NCI-H1930 (cell line): ENCODE results near the gene DDX56.

Experiments
- DNase-seq, 2 experiments: peaks; one replicate each; lab custom pipeline; 2025; lab: John Stamatoyannopoulos, UW

DDX56 gene, protein sequence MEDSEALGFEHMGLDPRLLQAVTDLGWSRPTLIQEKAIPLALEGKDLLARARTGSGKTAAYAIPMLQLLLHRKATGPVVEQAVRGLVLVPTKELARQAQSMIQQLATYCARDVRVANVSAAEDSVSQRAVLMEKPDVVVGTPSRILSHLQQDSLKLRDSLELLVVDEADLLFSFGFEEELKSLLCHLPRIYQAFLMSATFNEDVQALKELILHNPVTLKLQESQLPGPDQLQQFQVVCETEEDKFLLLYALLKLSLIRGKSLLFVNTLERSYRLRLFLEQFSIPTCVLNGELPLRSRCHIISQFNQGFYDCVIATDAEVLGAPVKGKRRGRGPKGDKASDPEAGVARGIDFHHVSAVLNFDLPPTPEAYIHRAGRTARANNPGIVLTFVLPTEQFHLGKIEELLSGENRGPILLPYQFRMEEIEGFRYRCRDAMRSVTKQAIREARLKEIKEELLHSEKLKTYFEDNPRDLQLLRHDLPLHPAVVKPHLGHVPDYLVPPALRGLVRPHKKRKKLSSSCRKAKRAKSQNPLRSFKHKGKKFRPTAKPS

DNA sequence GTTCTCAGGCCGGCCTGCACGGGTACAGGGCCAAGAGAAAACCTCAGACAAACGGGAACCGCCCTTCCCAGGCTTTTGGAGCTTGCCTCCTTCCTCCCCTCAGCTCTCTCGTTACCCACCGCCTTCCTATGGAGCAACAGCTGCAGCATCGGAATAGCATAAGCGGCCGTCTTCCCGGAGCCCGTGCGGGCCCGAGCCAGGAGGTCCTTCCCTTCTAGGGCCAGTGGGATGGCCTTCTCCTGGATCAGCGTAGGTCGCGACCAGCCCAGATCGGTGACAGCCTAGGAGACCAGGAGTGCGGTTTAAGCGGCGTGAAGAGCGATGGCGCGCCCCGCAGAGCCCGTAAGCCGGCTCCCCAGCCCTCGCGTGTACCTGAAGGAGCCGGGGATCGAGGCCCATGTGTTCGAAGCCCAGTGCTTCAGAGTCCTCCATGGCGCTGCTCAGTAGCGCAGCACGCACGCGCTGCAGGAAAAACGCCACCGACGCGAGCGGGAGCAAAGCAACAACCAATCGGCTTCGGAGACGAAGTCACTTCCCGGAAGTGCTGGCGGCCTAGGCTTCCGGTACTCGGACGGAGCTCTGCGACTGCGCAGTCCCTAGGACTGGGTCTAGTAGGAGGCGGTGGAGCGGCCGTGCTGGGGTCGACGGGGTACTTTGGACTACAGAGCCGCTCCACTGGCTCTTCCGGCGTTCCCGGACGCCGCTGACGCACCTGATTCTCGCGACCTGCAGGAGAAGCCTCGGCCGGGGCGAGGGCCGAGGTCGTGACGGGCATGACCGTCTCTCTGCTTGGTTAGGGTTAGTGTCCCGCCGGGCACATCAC lies at the start of gene DDX56:
TSS of gene DDX56 (minus strand) at position 445 of the 823 bp plus-strand sequence. CDS start at position 432, 13 bp downstream.
- DNase-seq, result peak; percentile 90 to 95

DNA sequence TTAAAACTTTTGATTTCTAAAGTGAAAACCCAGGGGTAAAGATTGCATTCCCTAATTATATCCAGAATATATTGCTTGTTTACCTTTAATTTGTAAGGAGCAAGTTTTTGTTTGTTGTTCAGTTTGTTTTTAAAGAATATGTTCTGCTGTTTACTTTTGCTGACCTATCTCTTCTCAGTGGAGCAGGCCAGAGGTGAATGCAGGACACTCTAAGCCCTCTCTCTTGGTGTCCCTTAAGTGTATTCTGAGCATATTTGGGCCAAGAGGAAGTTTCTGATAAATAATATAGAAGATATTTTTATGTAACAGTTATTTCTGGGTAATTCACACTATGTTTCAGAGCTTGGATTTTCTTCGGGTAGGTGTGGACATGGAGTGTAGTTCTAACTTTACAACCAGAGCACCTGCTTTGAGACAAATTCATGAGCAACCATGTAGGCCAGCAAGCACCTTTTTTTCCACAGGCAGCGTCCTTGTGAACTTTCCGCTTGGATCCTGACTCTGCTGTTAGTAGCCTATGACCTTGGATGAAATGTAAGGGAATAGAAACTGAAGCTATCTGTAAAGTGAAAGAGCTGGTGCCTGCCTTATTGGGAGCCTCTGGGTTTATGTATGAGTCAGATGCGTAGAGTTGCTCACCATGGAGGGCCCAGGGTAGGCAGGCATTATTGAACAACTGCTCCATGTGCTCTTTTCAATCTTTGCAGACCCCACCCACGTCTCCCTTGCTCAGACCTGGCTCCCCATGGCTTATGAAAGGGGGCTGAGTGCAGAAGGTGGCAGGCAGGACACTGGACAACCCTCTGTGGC lies 48.8 kb upstream of the DDX56 start:
- no peak for DNase-seq

DNA sequence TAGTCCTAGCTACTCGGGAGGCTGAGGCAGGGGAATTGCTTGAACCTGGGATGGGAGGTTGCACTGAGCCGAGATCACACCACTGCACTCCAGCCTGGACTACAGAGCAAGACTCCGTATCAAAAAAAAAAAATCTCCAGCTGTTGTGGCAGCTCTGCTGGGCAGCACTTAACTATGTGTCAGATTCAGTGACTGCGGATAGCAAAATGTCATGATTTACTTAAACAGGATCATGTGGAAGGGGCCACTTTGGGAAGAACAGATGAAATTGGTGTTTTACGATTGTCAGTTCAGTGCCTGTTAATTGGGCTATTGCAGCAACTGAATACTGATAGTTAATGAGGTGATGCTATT lies 48.0 kb upstream of the DDX56 start:
- DNase-seq, result no peak

DNA sequence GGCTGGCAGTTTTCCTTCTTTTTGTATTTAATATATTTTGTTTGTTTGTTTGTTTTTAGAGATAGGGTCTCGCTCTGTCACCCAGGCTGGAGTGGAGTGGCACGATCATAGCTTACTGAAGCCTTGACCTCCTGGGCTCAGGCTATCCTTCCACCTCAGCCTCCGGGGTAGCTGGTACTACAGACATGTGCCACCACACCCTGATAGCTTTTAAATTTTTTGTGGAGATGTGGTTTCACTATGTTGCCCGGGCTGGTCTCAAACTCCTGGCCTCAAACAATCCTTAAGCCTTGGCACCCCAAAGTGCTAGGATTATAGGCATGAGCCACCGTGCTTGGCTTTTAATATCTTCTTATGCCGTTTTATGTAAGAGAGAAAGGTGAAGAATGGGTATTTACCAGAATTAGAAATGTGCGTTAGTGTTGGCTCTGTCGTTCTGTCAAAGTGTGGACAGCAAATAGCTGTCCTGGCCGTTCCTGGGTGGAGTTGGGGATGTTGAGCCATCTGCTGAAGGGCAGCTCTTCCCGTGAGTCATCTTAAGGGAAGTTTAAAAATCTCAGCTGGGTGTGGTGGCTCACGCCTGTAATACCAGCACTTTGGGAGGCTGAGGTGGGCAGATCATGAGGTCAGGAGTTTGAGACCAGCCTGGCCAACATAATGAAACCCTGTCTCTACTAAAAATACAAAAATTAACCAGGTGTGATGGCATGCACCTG lies 47.5 kb upstream of the DDX56 start:
- DNase-seq, result no peak

DNA sequence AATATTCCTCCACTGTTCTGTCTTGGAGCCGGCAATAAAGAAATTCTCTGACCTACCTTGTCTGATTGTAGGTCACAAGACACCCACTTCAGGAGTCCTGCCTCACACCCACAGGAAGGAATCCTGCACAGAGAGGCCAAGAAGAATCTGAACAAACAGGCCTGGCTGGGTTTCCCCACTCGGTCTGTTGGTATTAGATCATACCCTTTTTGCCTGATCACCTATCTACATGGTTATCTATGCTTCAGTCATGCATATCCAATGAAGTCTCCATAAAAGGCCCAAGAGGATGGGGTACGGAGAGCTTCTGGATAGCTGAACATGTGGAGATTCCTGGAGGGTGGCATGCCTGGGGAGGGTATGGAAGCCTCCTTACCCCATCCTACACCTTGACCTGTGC lies 45.0 kb upstream of the DDX56 start:
- no peak for DNase-seq

DNA sequence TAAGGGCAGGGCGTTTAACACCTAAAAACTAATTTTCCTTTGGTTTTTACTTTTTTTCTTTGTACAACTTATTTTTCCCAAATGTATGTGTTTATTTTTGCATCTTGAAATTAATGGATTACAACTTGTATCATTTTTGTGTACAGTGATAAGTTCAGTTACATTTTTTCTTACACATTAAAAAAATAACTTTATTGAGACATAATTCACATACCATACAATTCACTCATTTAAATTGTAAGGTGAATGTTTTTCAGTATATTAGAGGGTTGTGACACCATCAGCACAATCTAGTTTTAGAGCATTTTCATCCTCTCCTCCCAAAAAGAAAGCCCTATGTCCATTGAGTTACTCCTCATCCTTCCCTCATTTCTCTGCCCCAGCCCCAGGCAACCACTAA lies 44.3 kb upstream of the DDX56 start:
- DNase-seq, result no peak

DNA sequence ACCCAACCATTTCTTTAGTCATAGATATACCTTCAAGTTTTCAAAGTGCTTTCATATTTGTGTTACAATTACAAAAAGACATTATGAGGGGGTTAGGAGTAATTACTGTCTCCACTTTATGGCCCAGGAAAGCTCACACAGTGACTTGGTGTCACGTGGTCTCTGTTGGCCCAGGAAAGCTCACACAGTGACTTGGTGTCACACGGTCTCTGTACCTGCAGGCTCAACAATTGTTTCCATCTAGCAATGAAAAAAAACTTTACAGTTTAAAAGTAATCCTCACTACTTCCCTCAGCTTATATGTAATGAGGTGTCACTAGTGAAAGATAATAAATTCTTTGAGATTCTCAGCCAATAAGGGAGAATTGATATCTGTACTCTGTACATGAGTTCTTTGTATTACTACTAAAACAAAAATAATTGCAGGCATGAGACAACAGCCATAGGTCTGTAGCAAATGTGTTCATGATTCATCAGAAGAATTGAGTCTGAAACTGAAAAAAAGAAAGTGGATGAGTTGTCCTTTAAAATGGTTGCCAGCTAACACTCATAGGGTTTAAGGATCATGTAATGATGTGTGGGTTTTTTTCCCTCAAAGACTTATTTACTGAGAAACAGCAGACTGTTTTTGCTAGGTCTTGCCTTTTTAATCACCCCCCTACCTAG lies 43.6 kb upstream of the DDX56 start:
- no peak for DNase-seq

DNA sequence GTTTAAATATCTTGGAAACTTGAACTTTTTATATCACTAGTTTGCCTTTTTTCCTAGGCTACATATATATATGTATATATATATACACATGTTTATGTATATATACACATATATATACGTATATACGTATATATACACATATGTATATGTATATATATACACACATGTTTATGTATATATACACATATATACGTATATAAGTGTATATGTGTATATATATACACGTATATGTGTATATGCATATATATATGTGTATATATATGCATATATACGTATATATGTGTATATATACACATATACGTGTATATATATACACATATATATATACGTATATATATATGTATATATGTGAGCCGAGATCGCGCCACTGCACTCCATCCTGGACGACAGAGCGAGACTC lies 42.8 kb upstream of the DDX56 start:
- DNase-seq, result no peak

DNA sequence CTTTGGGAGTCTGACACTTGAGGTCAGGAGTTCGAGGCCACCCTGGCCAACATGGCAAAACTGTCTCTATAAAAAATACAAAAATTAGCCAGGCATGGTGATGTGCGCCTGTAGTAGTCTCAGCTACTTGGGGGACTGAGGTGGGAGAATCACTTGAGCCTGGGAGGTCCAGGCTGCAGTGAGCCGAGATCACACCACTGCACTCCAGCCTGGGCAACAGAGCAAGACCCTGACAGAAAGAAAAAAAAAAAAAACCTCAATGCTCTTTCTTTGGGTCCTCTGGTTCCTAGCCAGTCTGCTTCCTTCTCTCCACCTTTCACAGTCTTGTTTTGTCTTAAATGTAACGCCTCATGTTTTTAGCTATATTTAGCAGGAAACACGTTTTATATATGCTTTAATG lies 42.1 kb upstream of the DDX56 start:
- no peak for DNase-seq

DNA sequence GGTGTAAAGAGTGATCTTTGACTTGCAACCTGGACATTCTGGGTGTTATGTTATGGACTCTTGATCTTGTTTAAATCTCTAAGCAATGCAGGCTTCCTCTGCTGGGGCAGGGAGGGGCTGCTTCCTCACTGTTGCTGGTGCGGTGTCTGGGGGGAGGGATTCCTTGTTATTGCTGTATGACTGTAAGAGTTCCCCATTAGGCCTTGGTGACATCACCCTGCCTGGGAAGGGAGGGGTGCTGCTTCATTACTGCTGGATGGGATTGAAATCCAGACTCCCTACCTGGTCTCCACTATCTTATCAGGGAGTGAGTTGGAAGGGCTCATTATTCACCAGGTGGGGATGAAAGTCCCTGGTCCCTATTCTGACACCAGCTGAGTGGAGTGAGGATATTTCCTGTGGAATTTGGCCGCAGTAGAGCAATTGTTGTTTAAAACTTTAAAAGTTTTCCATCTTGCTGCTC lies 41.5 kb upstream of the DDX56 start:
- DNase-seq, result no peak

DNA sequence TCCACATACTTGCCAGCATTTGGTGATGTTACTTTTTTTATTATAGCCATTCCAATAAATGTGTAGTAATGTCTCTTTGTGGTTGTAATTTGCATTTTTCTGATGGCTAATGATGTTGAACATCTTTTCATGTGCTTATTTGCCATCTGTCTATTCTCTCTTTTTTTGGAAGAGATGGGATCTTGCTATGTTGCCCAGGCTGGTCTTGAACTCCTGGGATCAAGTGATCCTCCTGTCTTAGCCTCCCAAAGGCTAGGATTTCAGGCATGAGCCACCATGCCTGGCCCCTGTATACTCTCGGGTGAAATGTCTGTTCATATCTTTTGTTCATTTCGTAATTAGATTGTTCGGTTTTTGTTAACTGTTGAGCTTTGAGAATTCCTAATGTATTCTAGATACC lies 36.1 kb upstream of the DDX56 start:
- no peak for DNase-seq

DNA sequence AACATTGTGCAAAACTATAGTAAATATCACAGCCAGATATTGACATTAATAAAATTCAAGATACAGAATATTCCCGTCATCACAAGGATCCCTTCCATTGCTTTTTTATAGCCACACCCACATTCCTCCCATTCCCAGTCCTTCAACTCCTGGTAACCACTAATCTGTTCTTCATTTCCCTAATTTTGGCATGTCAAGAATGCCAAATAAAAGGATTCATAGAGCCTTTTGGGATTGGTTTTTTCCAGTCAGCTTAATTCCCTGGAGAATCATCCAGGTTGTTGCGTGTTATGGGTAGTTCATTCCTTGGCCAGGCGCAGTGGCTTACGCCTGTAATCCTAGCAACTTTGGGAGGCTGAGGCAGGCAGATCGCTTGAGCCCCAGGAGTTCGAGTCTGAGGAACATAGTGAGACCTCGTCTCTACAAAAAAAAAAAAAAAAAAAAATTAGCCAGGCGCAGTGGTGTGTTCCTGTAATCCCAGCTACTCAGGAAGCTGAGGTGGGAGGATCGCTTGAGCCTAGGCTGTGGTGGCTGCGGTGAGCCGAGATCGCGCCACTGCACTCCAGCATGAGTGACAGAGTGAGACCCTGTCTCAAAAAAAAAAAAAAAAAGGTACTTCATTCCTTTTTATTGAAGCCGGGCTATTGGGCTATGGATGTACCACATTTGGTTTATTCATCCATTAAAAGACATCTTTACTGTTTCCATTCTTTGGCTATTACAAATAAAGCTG lies 35.4 kb upstream of the DDX56 start:
- DNase-seq, result no peak

DNA sequence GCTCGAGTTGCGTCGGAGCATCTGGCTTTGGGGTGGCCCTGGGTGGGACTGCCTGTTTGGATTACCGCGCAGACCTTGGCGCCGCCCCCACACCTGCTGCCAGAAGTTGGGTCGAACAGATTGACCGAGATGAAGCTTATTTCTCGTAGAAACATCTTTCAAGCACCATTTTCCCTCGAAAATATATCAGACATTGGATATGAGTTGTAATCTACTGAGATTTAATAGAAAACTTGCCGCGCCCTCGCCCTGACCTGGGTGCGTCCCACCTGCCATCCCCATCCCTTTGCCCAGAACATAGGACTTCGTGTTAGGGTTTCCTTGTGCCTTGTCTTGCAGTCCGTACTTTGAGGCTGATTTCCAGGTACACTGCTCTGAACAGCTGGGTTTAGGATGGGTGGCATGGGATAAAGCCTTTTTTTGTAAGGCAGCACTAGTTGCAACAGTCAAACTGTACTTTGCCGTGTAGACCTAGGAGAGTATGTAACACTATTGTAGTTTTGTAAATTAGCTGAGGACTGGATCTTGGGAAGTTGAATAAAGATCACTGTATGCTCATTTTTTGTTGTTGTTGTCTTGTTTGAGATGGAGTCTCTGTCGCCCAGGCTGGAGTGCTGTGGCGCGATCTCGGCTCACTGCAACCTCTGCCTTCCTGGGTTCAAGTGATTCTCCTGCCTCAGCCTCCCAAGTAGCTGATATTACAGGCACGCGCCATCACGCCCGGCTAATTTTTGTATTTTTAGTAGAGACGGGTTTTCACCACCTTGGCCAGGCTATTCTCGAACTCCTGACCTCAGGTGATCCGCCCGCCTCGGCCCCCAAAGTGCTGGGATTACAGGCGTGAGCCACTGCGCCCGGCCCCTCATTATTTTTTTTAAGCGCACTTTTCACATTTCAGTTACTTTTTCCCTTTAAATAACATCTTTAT lies 33.7 kb upstream of the DDX56 start:
- DNase-seq, result no peak

DNA sequence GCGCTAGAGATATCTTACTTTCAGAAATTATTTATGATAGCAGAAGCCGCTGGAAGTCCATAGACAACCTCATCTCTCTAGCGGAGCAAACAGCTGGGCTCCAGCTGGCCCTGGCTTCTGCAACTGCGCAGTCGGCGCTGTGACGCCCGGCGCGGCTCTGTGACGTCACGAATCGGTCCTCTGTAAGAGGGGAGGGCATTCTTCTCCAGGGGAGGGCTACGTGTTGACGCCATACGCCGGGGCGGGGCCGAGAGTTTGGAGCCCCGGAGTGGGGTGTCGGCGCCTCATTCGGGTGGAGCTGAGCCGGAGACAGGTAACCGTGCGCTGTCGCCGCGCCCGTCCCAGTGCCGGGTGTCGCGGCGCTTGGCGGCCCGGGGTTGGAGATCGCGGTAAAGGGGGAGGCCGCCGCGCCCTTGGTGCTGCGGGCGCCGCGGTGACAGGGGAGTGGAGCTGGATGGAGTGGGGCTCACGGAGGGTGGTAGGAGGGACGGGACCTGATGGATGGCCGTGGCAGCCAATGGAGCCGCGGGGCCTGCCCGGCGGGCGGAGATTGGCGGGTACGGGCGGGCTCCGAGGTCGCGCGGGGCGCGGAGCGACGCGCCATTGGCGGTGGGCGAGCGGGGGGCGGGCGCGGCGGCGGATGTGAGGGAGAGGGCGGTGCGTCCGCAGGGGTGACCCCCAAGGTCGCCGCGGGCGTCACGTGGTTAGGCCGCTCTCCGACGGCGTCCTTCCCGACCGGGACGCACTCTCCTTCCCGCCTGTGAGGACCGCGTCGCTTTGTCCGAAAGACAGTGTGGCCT lies 32.8 kb upstream of the DDX56 start, which contains the start of gene OGDH:
TSS of gene OGDH (plus strand) at position 287 of the 800 bp plus-strand sequence. CDS start 17,717 bp downstream, outside the sequence.
- peak; percentile 96 to 97 for DNase-seq

DNA sequence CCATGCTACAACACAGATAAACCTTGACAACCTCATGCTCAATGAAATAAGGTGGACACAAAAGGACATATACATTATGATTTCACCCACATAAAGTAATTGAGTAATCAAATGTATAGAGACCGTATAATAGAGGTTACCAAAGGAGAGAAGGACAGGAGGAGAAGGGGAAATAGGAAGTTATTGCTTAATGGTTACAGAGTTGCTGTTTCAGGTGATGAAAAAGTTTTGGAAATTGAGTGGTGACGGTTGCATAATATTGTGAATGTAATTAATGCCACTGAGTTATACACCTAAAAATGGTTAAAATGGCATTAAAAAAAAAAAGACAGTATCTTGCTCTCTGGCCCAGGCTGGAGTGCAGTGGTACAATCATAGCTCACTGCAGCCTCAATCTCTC lies 31.2 kb upstream of the DDX56 start:
- no peak for DNase-seq

DNA sequence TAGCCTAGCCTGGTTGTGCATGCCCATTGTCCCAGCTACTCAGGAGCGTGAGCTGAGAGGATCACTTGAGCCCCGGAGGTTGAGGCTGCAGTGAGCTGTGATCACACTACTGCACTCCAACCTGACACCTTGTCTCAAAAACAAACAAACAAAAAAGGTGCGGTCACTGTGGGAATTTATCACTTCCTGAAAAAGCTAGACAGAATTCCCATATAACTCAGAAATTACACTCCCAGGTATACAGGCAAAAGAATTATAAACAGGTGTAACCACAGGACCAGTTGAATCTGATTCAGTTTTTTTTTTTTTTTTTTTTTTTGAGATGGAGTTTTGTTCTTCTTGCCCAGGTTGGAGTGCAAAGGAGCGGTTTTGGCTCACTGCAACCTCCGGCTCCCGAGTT lies 29.5 kb upstream of the DDX56 start:
- DNase-seq, result no peak

DNA sequence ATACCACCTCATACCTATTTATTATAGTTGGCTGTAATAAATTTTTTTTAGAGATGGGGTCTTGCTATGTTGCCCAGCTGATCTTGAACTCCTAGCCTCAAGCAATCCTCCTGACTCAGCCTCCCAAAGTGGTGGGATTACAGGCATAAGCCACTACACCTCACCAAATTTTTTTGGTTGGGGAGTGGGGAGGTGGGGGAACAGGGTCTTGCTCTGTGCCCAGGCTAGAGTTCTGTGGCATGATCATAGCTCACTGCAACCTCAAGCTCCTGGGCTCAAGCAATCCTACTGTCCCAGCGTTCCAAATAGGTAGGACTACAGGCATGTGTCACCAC lies 28.8 kb upstream of the DDX56 start:
- DNase-seq, result no peak

DNA sequence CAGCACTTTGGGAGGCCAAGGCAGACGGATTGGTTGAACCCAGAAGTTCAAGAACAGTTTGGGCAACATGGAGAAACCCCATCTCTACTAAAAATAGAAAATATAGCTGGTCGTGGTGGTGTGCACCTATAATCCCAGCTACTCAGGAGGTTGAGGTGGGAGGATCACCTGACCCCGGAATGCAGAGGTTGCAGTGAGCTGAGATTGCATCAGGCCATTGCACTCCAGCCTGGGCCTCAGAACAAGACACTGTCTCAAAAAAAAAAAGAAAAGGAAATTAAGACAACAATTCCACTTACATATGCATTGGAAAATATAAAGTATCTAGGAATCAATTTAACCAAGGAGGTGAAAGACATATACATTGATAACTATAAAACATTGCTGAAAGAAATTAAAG lies 25.5 kb upstream of the DDX56 start:
- DNase-seq, result no peak
